B cell (primary cell): ENCODE measurements around the gene ERVV-1. TPM values are rescaled to one million over a fixed set of nuclear protein-coding genes. Genes with fewer than 3 reads are reported as not detected.

Source experiments
- ATAC-seq: fragments of 200-7000 bp; cut with Tn5 transposase; one replicate; pipeline ENCODE4 v1.10.0; 2021; ENCODE audit warnings: low read depth, mild to moderate bottlenecking, moderate number of reproducible peaks, moderate library complexity
- CTCF ChIA-PET: fragments of 350-600 bp; sonication (Branson Sonifier 250); formaldehyde crosslinking; loops from one replicate; lab custom pipeline; 2021; ENCODE audit warnings: antibody characterized with exemption, inconsistent platforms; lab: Charles Lee
- POLR2A ChIA-PET: fragments of 350-600 bp; sonication (Branson Sonifier 250); formaldehyde crosslinking; loops from one replicate; lab custom pipeline; 2021; ENCODE audit warnings: antibody characterized with exemption; lab: Charles Lee
- DNase-seq: peaks from one replicate; pipeline ENCODE4 v3.0.0; 2013
- H2AFZ ChIP-seq: 2 replicates; pipeline ENCODE4 v1.6.1; 2012; ENCODE audit warnings: mild to moderate bottlenecking, low read depth, low read length; ENCODE audit not compliant: insufficient read depth, poor library complexity, severe bottlenecking
- H3K27ac ChIP-seq, 2 donors: 1 replicate in 1 of 2; 2 replicates in 1 of 2; pipeline ENCODE4 v1.5.1; 2012 to 2013; ENCODE audit warnings: low read length in 2 of 2, mild to moderate bottlenecking in 2 of 2, moderate library complexity in 1 of 2
- H3K27me3 ChIP-seq, 4 experiments: fragments of 200-600 bp in 1 of 4; sonication (generic) in 1 of 4; replicated peaks in 1 of 4; 1 replicate in 2 of 4; 2 replicates in 2 of 4; pipeline versions ENCODE4 v1.6.1 to v1.7.0; 2013 to 2016; ENCODE audit warnings: low read length in 3 of 4, mild to moderate bottlenecking in 2 of 4, mixed read lengths in 1 of 4, moderate library complexity in 1 of 4; ENCODE audit not compliant: insufficient read depth in 4 of 4, control insufficient read depth in 3 of 4; ENCODE audit errors: control extremely low read depth in 1 of 4
- H3K36me3 ChIP-seq, 2 experiments: replicated peaks in 1 of 2; 1 replicate in 1 of 2; 2 replicates in 1 of 2; pipeline versions ENCODE4 v1.6.1 to v1.7.1; 2013; ENCODE audit warnings: low read length in 1 of 2; ENCODE audit not compliant: insufficient read depth in 2 of 2, control insufficient read depth in 1 of 2; ENCODE audit errors: control extremely low read depth in 1 of 2, extremely low read depth in 1 of 2
- H3K4me1 ChIP-seq, 2 donors: fragments of 200-600 bp in 1 of 2; sonication (generic) in 1 of 2; 1 replicate in 1 of 2; 2 replicates in 1 of 2; pipeline versions ENCODE4 v1.5.1 to v1.6.1; 2013 to 2017; ENCODE audit warnings: low read length in 2 of 2; ENCODE audit not compliant: control insufficient read depth in 2 of 2, insufficient read depth in 2 of 2
- H3K4me2 ChIP-seq: replicated peaks from 2 replicates; pipeline ENCODE3; 2012; ENCODE audit warnings: mild to moderate bottlenecking, low read depth, low read length; ENCODE audit not compliant: poor library complexity, severe bottlenecking
- H3K4me3 ChIP-seq, 5 experiments: fragments of 200-600 bp in 1 of 5; sonication (generic) in 1 of 5; 1 replicate in 3 of 5; 2 replicates in 2 of 5; pipeline versions ENCODE4 v1.5.1 to v1.7.0; 2011 to 2016; ENCODE audit warnings: low read length in 4 of 5, mild to moderate bottlenecking in 4 of 5, low read depth in 2 of 5, control low read depth in 1 of 5, moderate library complexity in 1 of 5; ENCODE audit not compliant: insufficient read depth in 1 of 5; ENCODE audit errors: control extremely low read depth in 1 of 5, extremely low read depth in 1 of 5
- H3K79me2 ChIP-seq: fragments of 200-600 bp; sonication (generic); one replicate; pipeline ENCODE4 v1.6.0; 2016; ENCODE audit warnings: low read length; ENCODE audit not compliant: control insufficient read depth, insufficient read depth
- H3K9ac ChIP-seq: fragments of 200-600 bp; sonication (generic); 2 replicates; pipeline ENCODE4 v1.6.1; 2017; ENCODE audit warnings: mild to moderate bottlenecking, low read length, moderate library complexity
- H3K9me3 ChIP-seq, 3 donors: one replicate each; pipeline versions ENCODE4 v1.6.1 to v1.7.1; 2013; ENCODE audit warnings: low read length in 2 of 3; ENCODE audit not compliant: control insufficient read depth in 2 of 3, insufficient read depth in 1 of 3; ENCODE audit errors: control extremely low read depth in 1 of 3
- H4K20me1 ChIP-seq: 2 replicates; pipeline ENCODE4 v1.6.0; 2012; ENCODE audit warnings: mild to moderate bottlenecking, low read length; ENCODE audit not compliant: insufficient read depth, control insufficient read depth, poor library complexity, severe bottlenecking
- H3K27ac Mint-ChIP-seq: one replicate; pipeline ENCODE4 v1.8.0; 2021; ENCODE audit warnings: mixed read lengths
- H3K27me3 Mint-ChIP-seq: one replicate; pipeline ENCODE4 v1.8.0; 2021; ENCODE audit warnings: mixed read lengths
- H3K4me1 Mint-ChIP-seq: one replicate; pipeline ENCODE4 v1.8.0; 2021; ENCODE audit warnings: mixed read lengths
- H3K4me3 Mint-ChIP-seq: one replicate; pipeline ENCODE4 v1.8.0; 2021; ENCODE audit warnings: mixed read lengths
- H3K9me3 Mint-ChIP-seq: one replicate; pipeline ENCODE4 v1.8.0; 2022; ENCODE audit warnings: mixed read lengths; ENCODE audit not compliant: insufficient read depth
- EZH2 ChIP-seq: IDR thresholded peaks from 2 replicates; pipeline ENCODE4 v1.6.1; 2012; ENCODE audit warnings: borderline replicate concordance, low read depth, mild to moderate bottlenecking, moderate library complexity, low read length; ENCODE audit not compliant: insufficient read depth, poor library complexity, severe bottlenecking
- WGBS: methylation state at CpG from one replicate; pipeline ENCODE4 v1.1.5; 2013; ENCODE audit warnings: missing lambda C conversion rate; ENCODE audit not compliant: insufficient coverage; 5-methylcytosine and 5-hydroxymethylcytosine counted together
- intact Hi-C: fragments of 100-400 bp; cut with micrococcal nuclease; formaldehyde crosslinking; loops from one replicate; pipeline ENCODE4 v1.10.0; 2022
- polyA plus RNA-seq: library from polyadenylated mRNA; depleted of rRNA; stranded (reverse); fragments of >200 nt; gene quantifications from 2 replicates; pipeline ENCODE4 v1.2.3, GENCODE V29; 2012
- total RNA-seq, 2 donors: library from RNA; stranded (reverse); fragments of 120-200 nt in 1 of 2; gene quantifications; 1 replicate in 1 of 2; 2 replicates in 1 of 2; pipeline versions ENCODE4 v1.2.3 to v1.2.4, GENCODE V29; 2013 to 2022
- TF ChIP-seq, protein P1 (sequence below): fragments of 200-600 bp; IDR thresholded peaks from one replicate; pipeline ENCODE4 v1.8.0; 2022; ENCODE audit warnings: antibody characterized with exemption, mild to moderate bottlenecking

Gene ERVV-1
- total and polyA plus RNA-seq, 2 donors (not counting 1 experiment from before 2014, with no cell fraction given) = 0.49 TPM; not detected in 1

DNA sequence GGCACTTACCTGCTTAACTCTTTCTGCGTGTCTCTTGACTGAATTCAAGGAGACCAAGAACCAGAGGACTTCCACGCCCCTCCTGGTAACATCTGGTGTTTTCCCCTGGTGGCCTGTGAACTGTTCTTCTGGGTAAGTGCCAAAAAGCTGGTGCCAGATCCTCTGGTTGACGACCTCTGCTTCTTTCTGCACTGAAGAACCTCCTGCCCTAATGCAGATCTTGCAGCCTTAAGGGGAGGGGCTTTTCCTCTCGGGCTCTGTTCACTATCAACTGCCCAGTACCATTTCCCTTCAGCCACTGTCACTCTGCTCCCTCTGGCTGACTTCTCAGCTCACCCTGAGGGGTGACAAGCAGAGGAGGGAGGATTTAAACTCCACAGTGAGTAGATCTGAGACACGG lies 6.1 kb upstream of the ERVV-1 start:
- H3K27ac ChIP-seq = no peak overlapping the region
- DNase-seq = no peak
- no peak overlapping the region for H3K9ac ChIP-seq
- WGBS = 65% methylated on average over 3 of the region's 5 CpGs
- H2AFZ ChIP-seq = no peak overlapping the region
- H3K9me3 ChIP-seq = peaks cover 0 to 49% (median 2%) of the 10 kb centered on the region in 3 donors
- H4K20me1 ChIP-seq = no peaks in the 10 kb centered on the region
- no peak overlapping the region for H3K4me2 ChIP-seq
- no peak overlapping the region for H3K4me3 ChIP-seq
- H3K27me3 ChIP-seq = peaks cover 0 to 4% (median 0%) of the 10 kb centered on the region in 4 experiments
- POLR2A ChIA-PET = no interaction called here
- no peaks in the 10 kb centered on the region for H3K4me1 ChIP-seq
- Mint-ChIP-seq H3K9me3 (no peaks in the 10 kb centered on the region), H3K27me3 (no peaks in the 10 kb centered on the region), H3K4me1 (no peaks in the 10 kb centered on the region), H3K4me3 (peak overlapping the region; percentile 37), H3K27ac (no peak overlapping the region)
- no peak for ATAC-seq
- intact Hi-C loops = no loop called here
- no peaks in the 10 kb centered on the region for H3K79me2 ChIP-seq
- H3K36me3 ChIP-seq = no peaks in the 10 kb centered on the region
- TF ChIP-seq, protein P1, sequence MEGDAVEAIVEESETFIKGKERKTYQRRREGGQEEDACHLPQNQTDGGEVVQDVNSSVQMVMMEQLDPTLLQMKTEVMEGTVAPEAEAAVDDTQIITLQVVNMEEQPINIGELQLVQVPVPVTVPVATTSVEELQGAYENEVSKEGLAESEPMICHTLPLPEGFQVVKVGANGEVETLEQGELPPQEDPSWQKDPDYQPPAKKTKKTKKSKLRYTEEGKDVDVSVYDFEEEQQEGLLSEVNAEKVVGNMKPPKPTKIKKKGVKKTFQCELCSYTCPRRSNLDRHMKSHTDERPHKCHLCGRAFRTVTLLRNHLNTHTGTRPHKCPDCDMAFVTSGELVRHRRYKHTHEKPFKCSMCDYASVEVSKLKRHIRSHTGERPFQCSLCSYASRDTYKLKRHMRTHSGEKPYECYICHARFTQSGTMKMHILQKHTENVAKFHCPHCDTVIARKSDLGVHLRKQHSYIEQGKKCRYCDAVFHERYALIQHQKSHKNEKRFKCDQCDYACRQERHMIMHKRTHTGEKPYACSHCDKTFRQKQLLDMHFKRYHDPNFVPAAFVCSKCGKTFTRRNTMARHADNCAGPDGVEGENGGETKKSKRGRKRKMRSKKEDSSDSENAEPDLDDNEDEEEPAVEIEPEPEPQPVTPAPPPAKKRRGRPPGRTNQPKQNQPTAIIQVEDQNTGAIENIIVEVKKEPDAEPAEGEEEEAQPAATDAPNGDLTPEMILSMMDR = no peak
- TF ChIP-seq EZH2 = no peak
- CTCF ChIA-PET = no interaction called here

DNA sequence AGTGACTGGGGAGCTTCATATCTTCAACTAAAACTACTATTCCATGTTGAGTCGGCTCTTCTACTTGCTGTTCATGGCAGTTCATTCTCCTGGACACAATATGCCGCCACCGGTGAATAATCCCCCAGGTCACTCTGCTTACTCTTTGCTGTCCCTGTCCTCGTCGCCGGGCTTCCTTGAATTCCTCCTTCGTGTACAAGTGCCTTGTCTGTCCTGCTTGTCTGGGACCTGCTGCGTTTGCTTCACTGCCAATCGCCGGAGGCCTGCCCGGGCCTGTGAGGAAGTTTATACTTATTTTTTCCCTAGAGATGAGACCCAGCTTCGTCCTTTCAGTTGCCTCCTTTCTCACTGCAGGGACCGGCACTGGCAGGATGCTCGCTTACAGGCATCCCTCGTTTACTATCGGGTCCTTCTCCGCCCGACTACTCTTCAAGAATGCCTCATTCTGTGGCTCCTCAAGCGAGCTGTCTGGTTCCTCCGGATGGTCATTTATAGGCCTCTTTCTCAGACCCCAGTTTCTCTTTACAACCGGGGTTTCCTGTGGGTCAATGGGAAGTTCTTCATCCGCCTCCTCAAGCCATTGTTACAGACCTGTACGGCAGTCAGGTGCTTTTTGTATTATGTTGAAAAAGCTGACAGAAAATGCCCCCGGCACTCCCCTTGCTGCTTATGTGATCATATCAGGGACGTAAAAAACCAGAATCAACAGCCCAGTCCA lies 5.5 kb upstream of the ERVV-1 start:
- H3K9me3 Mint-ChIP-seq = no peaks in the 10 kb centered on the region
- H2AFZ ChIP-seq = no peak overlapping the region
- peaks cover 0 to 4% (median 0%) of the 10 kb centered on the region in 4 experiments for H3K27me3 ChIP-seq
- H3K4me3 Mint-ChIP-seq = no peak overlapping the region
- peaks cover 0 to 49% (median 1%) of the 10 kb centered on the region in 3 donors for H3K9me3 ChIP-seq
- intact Hi-C loops = no loop called here
- no peak overlapping the region for H3K9ac ChIP-seq
- no peaks in the 10 kb centered on the region for H3K4me1 ChIP-seq
- DNase-seq (no peak), ATAC-seq (no peak)
- TF ChIP-seq EZH2 = no peak
- TF ChIP-seq, protein P1 = no peak
- no peak overlapping the region for H3K27ac Mint-ChIP-seq
- H3K27me3 Mint-ChIP-seq = no peaks in the 10 kb centered on the region
- no peaks in the 10 kb centered on the region for H3K36me3 ChIP-seq
- no peak overlapping the region for H3K4me3 ChIP-seq
- POLR2A ChIA-PET = no interaction called here
- no peak overlapping the region for H3K27ac ChIP-seq
- no peak overlapping the region for H3K4me2 ChIP-seq
- H3K4me1 Mint-ChIP-seq = no peaks in the 10 kb centered on the region
- H3K79me2 ChIP-seq = no peaks in the 10 kb centered on the region
- 88% methylated on average over 20 of the region's 25 CpGs for WGBS
- H4K20me1 ChIP-seq = no peaks in the 10 kb centered on the region
- CTCF ChIA-PET = no interaction called here
